IMR-90 (cell line): ENCODE results near the gene PRR5. TPM values are rescaled to one million over a fixed set of nuclear protein-coding genes. Genes with fewer than 3 reads are reported as not detected.
A peak's percentile ranks its signal among the peaks of the same experiment; 100 is the strongest.

Experiments used
- ATAC-seq: fragments of 200-7000 bp; cut with Tn5 transposase; 2 replicates; pipeline ENCODE4 v1.9.1; 2020; ENCODE audit warnings: low read depth, mild to moderate bottlenecking, moderate library complexity
- BruUV-seq: library from RNA; stranded (reverse); fragments of 400-500 nt; replicated peaks from 2 replicates; lab custom pipeline; 2021; lab: Mats Ljungman, UMichigan
- CTCF ChIA-PET: fragments of 300-600 bp; formaldehyde crosslinking; extraction: SDS; loops from one replicate; lab custom pipeline; 2021; ENCODE audit warnings: antibody characterized with exemption; lab: Yijun Ruan, JAX
- POLR2A ChIA-PET: fragments of 300-600 bp; sonication (Branson Sonifier 250); formaldehyde crosslinking; loops from one replicate; lab custom pipeline; 2022; ENCODE audit warnings: antibody characterized with exemption; ENCODE audit not compliant: unreplicated experiment; lab: Charles Lee
- DNase-seq: peaks from one replicate; pipeline ENCODE4 v3.0.0; 2013
- H2AFZ ChIP-seq: replicated peaks from 2 replicates; pipeline ENCODE3; 2013; ENCODE audit warnings: low read length, mild to moderate bottlenecking; ENCODE audit not compliant: poor library complexity
- H2AK5ac ChIP-seq: 2 replicates; pipeline ENCODE4 v1.6.1; 2013; ENCODE audit warnings: low read depth, low read length, inconsistent platforms
- H2AK9ac ChIP-seq: replicated peaks from 2 replicates; pipeline ENCODE3; 2013; ENCODE audit warnings: mild to moderate bottlenecking, low read depth, low read length, moderate library complexity; ENCODE audit not compliant: poor library complexity
- H2BK120ac ChIP-seq: 2 replicates; pipeline ENCODE4 v1.6.1; 2013; ENCODE audit warnings: low read depth, low read length, inconsistent platforms
- H2BK15ac ChIP-seq: 3 replicates; pipeline ENCODE4 v1.6.1; 2013; ENCODE audit warnings: low read depth, low read length, inconsistent platforms
- H2BK20ac ChIP-seq: 2 replicates; pipeline ENCODE4 v1.6.1; 2013; ENCODE audit warnings: low read depth, mild to moderate bottlenecking, inconsistent platforms, low read length, moderate library complexity
- H2BK5ac ChIP-seq: 2 replicates; pipeline ENCODE4 v1.6.1; 2013; ENCODE audit warnings: mild to moderate bottlenecking, low read depth, low read length, inconsistent platforms; ENCODE audit not compliant: poor library complexity, severe bottlenecking
- H3K14ac ChIP-seq: replicated peaks from 2 replicates; pipeline ENCODE4 v1.6.1; 2013; ENCODE audit warnings: low read depth, low read length, inconsistent platforms
- H3K18ac ChIP-seq: 2 replicates; pipeline ENCODE4 v1.6.1; 2013; ENCODE audit warnings: low read depth, low read length, control low read depth
- H3K23ac ChIP-seq: 2 replicates; pipeline ENCODE4 v1.6.1; 2013; ENCODE audit warnings: low read depth, low read length, inconsistent platforms
- H3K27ac ChIP-seq: 2 replicates; pipeline ENCODE4 v1.5.1; 2013; ENCODE audit warnings: mild to moderate bottlenecking, control low read depth, low read length; ENCODE audit not compliant: insufficient read depth
- H3K27me3 ChIP-seq: 2 replicates; pipeline ENCODE4 v1.6.1; 2013; ENCODE audit warnings: low read length; ENCODE audit not compliant: control insufficient read depth, insufficient read depth
- H3K36me3 ChIP-seq: 2 replicates; pipeline ENCODE4 v1.6.1; 2013; ENCODE audit warnings: low read length, mixed read lengths; ENCODE audit not compliant: control insufficient read depth, insufficient read depth
- H3K4ac ChIP-seq: 2 replicates; pipeline ENCODE4 v1.6.1; 2013; ENCODE audit warnings: low read depth, low read length, inconsistent platforms
- H3K4me1 ChIP-seq: 2 replicates; pipeline ENCODE4 v1.6.1; 2013; ENCODE audit warnings: low read length, mixed read lengths; ENCODE audit not compliant: control insufficient read depth, insufficient read depth
- H3K4me2 ChIP-seq: 2 replicates; pipeline ENCODE4 v1.6.1; 2013; ENCODE audit warnings: low read depth, mild to moderate bottlenecking, control low read depth, low read length, moderate library complexity
- H3K4me3 ChIP-seq: 2 replicates; pipeline ENCODE4 v1.5.1; 2013; ENCODE audit warnings: low read depth, mild to moderate bottlenecking, control low read depth, low read length, moderate library complexity; ENCODE audit not compliant: insufficient read depth
- H3K56ac ChIP-seq: 2 replicates; pipeline ENCODE4 v1.6.1; 2013; ENCODE audit warnings: low read length, inconsistent platforms; ENCODE audit not compliant: insufficient read depth; ENCODE audit errors: extremely low read depth
- H3K79me1 ChIP-seq, 2 experiments: 2 replicates each; pipeline ENCODE4 v1.6.1; 2013; ENCODE audit warnings: low read length in 2 of 2, inconsistent platforms in 1 of 2, low read depth in 1 of 2
- H3K9ac ChIP-seq: 2 replicates; pipeline ENCODE4 v1.6.1; 2013; ENCODE audit warnings: low read depth, low read length, control low read depth
- H3K9me1 ChIP-seq: 2 replicates; pipeline ENCODE4 v1.6.1; 2013; ENCODE audit warnings: low read length, inconsistent platforms; ENCODE audit not compliant: insufficient read depth
- H3K9me3 ChIP-seq: 2 replicates; pipeline ENCODE4 v1.6.1; 2013; ENCODE audit warnings: low read length; ENCODE audit not compliant: control insufficient read depth, insufficient read depth
- H4K20me1 ChIP-seq: 2 replicates; pipeline ENCODE4 v1.6.1; 2013; ENCODE audit warnings: low read length, inconsistent platforms; ENCODE audit not compliant: insufficient read depth
- H4K5ac ChIP-seq: 2 replicates; pipeline ENCODE4 v1.6.1; 2013; ENCODE audit warnings: mild to moderate bottlenecking, low read depth, low read length, control low read depth
- H4K8ac ChIP-seq, 2 experiments: 2 replicates each; pipeline ENCODE4 v1.6.1; 2013; ENCODE audit warnings: low read depth in 2 of 2, low read length in 2 of 2, control low read depth in 1 of 2, inconsistent platforms in 1 of 2
- H4K91ac ChIP-seq: 2 replicates; pipeline ENCODE4 v1.6.1; 2013; ENCODE audit warnings: low read depth, low read length, inconsistent platforms; ENCODE audit not compliant: insufficient read depth
- BHLHE40 ChIP-seq: fragments of 150-350 bp; IDR thresholded peaks from 2 replicates; pipeline ENCODE4 v1.6.1; 2016; ENCODE audit warnings: mild to moderate bottlenecking, low read depth, low read length
- CEBPB ChIP-seq: IDR thresholded peaks from 2 replicates; pipeline ENCODE4 v1.6.1; 2012; ENCODE audit warnings: low read depth, low read length, improper control_type of control experiment
- CHD1 ChIP-seq: IDR thresholded peaks from 2 replicates; pipeline ENCODE4 v1.6.1; 2012; ENCODE audit warnings: low read depth, low read length, improper control_type of control experiment
- FOS ChIP-seq: fragments of 150-350 bp; IDR thresholded peaks from 2 replicates; pipeline ENCODE4 v1.6.1; 2016; ENCODE audit warnings: low read depth, low read length
- MAFK ChIP-seq: IDR thresholded peaks from 2 replicates; pipeline ENCODE4 v1.6.1; 2012; ENCODE audit warnings: low read depth, low read length, improper control_type of control experiment
- MAZ ChIP-seq: IDR thresholded peaks from 2 replicates; pipeline ENCODE4 v1.6.1; 2012; ENCODE audit warnings: low read depth, mild to moderate bottlenecking, low read length, improper control_type of control experiment, moderate library complexity, borderline replicate concordance
- MXI1 ChIP-seq: IDR thresholded peaks from 2 replicates; pipeline ENCODE4 v1.6.1; 2012; ENCODE audit warnings: low read depth, mild to moderate bottlenecking, low read length, moderate library complexity, borderline replicate concordance
- NFE2L2 ChIP-seq: fragments of 150-350 bp; IDR thresholded peaks from 2 replicates; pipeline ENCODE4 v1.6.1; 2016; ENCODE audit warnings: low read depth, mild to moderate bottlenecking, low read length
- POLR2A ChIP-seq: IDR thresholded peaks from 2 replicates; pipeline ENCODE4 v1.6.1; 2012; ENCODE audit warnings: mild to moderate bottlenecking, low read depth, low read length
- RAD21 ChIP-seq: IDR thresholded peaks from 2 replicates; pipeline ENCODE4 v1.6.1; 2012; ENCODE audit warnings: low read length, improper control_type of control experiment
- RCOR1 ChIP-seq: IDR thresholded peaks from 2 replicates; pipeline ENCODE4 v1.6.1; 2012; ENCODE audit warnings: mild to moderate bottlenecking, low read length, improper control_type of control experiment; ENCODE audit not compliant: insufficient replicate concordance
- RFX5 ChIP-seq: IDR thresholded peaks from 2 replicates; pipeline ENCODE4 v1.8.0; 2012; ENCODE audit warnings: low read depth, mild to moderate bottlenecking, low read length, moderate library complexity
- SMC3 ChIP-seq: fragments of 150-350 bp; IDR thresholded peaks from 2 replicates; pipeline ENCODE4 v1.6.1; 2016; ENCODE audit warnings: low read depth, mild to moderate bottlenecking, antibody characterized with exemption, low read length, moderate library complexity
- USF2 ChIP-seq: fragments of 150-350 bp; IDR thresholded peaks from 2 replicates; pipeline ENCODE4 v1.6.1; 2017; ENCODE audit warnings: mild to moderate bottlenecking, antibody characterized with exemption, low read length, low read depth
- WGBS, 2 experiments: methylation state at CpG; one replicate each; pipeline versions ENCODE4 v1.1.5 to v1.1.7; 2013; ENCODE audit warnings: missing lambda C conversion rate in 2 of 2; ENCODE audit not compliant: insufficient read length in 1 of 2; ENCODE audit errors: extremely low coverage in 2 of 2; 5-methylcytosine and 5-hydroxymethylcytosine counted together
- dilution Hi-C: fragments of 300-500 bp; cut with HindIII; formaldehyde crosslinking; loops from one replicate; pipeline ENCODE4 v1.14.3; 2018; ENCODE audit warnings: low sequenced_read_pairs; ENCODE audit not compliant: unreplicated experiment
- in situ Hi-C: fragments of 300-500 bp; cut with MboI; formaldehyde crosslinking; loops from 3 replicates; pipeline ENCODE4 v1.14.3; 2019; ENCODE audit warnings: low sequenced_read_pairs, inconsistent platforms, mixed read lengths
- intact Hi-C: fragments of 100-400 bp; cut with micrococcal nuclease; formaldehyde crosslinking; loops from 2 replicates; pipeline ENCODE4 v1.10.0; 2022
- polyA plus RNA-seq, 3 experiments: library from polyadenylated mRNA; depleted of rRNA; stranded (reverse); fragments of >200 nt; gene quantifications; 2 replicates each; pipeline ENCODE4 v1.2.3, GENCODE V29; 2012; ENCODE audit warnings: low replicate concordance in 1 of 3
- total RNA-seq: library from RNA; depleted of rRNA; stranded (reverse); fragments of >200 nt; gene quantifications from 2 replicates; pipeline ENCODE4 v1.2.3, GENCODE V29; 2012
- TF ChIP-seq, protein P1 (sequence below): fragments of 150-350 bp; IDR thresholded peaks from 2 replicates; pipeline ENCODE4 v1.6.1; 2016; ENCODE audit warnings: low read depth, mild to moderate bottlenecking, low read length, moderate library complexity, borderline replicate concordance
- TF ChIP-seq, protein P2 (sequence below): conservative IDR thresholded peaks from 2 replicates; pipeline ENCODE4 v1.5.1; 2012; ENCODE audit warnings: mild to moderate bottlenecking, low read depth, low read length, improper control_type of control experiment

PRR5 gene
- total and polyA plus RNA-seq, 2 of the 4 experiments (the other 2 are of a cell fraction): 8.1 to 24.3 TPM

DNA sequence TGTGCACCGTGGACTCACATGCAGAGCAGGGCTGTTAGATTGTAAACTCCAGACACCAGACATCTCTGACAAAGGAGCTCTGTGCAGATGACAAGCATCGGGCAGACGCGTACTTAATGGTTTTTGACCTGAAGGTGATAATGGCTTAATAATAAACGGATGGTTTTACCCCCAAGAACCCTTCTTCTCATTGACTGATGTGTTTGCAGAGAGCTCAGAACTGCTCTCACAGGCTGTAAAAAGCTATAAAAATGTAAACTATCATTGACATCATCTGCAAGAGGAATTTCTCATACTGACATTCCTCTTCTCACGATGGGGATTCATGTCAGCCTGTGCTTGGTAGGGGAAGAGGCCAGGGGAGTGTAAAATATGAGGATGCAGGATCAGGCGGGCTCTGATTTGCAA is 41.8 kb downstream of the PRR5 start:
- dilution Hi-C loops (no loop called here), in situ Hi-C loops (no loop called here), intact Hi-C loops (no loop called here)
- Histone ChIP-seq H3K9me1 (peaks cover 16% of the 10 kb centered on the region), H3K36me3 (no peaks in the 10 kb centered on the region), H3K23ac (no peak overlapping the region), H3K14ac (peak overlapping the region; percentile 37; the same call in 1 of the 2 replicates), H2AK5ac (0 out of 2 replicates have a peak overlapping the region, but pooled peaks have one; percentile 25), H2BK20ac (0 out of 2 replicates have a peak overlapping the region, but pooled peaks have one; percentile 39), H4K20me1 (peaks cover 3% of the 10 kb centered on the region; the same call in 1 of the 2 replicates), H3K27ac (peak overlapping the region; percentile 9; the same call in 1 of the 2 replicates), H3K4ac (0 out of 2 replicates have a peak overlapping the region, but pooled peaks have one; percentile 60), H3K4me1 (peaks cover 29% of the 10 kb centered on the region), H4K91ac (peak overlapping the region; percentile 43), H3K9me3 (no peaks in the 10 kb centered on the region), H2BK15ac (0 out of 3 replicates have a peak overlapping the region, but pooled peaks have one; percentile 9), H3K4me3 (no peak overlapping the region), H3K9ac (no peak overlapping the region), H4K5ac (no peak overlapping the region; the same call in 1 of the 2 replicates), H3K79me1 (no peaks in the 10 kb centered on the region), H3K18ac (no peak overlapping the region; the same call in 1 of the 2 replicates), H3K27me3 (no peaks in the 10 kb centered on the region; the same call in 1 of the 2 replicates), H2AK9ac (no peak overlapping the region), H2BK120ac (peak overlapping the region; percentile 16), H3K56ac (no peak overlapping the region), H2BK5ac (no peak overlapping the region), H3K4me2 (peak overlapping the region; percentile 47), H4K8ac (peak overlapping the region in 1 of 2 experiments; percentile 8; a peak in 1 of 4 replicates), H2AFZ (no peak overlapping the region)
- CTCF ChIA-PET: no interaction called here
- peak; percentile 55 for ATAC-seq
- POLR2A ChIA-PET: no interaction called here
- WGBS, 2 experiments: no CpG with 5 or more reads among the region's 7 CpGs
- BruUV-seq: no TSS peak
- DNase-seq: peak; percentile 80
- TF ChIP-seq CEBPB (no peak), SMC3 (no peak), RCOR1 (no peak), USF2 (no peak), NFE2L2 (no peak), FOS (no peak), RAD21 (no peak), POLR2A (no peak), MXI1 (no peak), RFX5 (no peak), CHD1 (no peak), MAZ (no peak), BHLHE40 (no peak), MAFK (no peak)
- TF ChIP-seq, protein P1, sequence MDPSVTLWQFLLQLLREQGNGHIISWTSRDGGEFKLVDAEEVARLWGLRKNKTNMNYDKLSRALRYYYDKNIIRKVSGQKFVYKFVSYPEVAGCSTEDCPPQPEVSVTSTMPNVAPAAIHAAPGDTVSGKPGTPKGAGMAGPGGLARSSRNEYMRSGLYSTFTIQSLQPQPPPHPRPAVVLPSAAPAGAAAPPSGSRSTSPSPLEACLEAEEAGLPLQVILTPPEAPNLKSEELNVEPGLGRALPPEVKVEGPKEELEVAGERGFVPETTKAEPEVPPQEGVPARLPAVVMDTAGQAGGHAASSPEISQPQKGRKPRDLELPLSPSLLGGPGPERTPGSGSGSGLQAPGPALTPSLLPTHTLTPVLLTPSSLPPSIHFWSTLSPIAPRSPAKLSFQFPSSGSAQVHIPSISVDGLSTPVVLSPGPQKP: no peak
- TF ChIP-seq, protein P2, sequence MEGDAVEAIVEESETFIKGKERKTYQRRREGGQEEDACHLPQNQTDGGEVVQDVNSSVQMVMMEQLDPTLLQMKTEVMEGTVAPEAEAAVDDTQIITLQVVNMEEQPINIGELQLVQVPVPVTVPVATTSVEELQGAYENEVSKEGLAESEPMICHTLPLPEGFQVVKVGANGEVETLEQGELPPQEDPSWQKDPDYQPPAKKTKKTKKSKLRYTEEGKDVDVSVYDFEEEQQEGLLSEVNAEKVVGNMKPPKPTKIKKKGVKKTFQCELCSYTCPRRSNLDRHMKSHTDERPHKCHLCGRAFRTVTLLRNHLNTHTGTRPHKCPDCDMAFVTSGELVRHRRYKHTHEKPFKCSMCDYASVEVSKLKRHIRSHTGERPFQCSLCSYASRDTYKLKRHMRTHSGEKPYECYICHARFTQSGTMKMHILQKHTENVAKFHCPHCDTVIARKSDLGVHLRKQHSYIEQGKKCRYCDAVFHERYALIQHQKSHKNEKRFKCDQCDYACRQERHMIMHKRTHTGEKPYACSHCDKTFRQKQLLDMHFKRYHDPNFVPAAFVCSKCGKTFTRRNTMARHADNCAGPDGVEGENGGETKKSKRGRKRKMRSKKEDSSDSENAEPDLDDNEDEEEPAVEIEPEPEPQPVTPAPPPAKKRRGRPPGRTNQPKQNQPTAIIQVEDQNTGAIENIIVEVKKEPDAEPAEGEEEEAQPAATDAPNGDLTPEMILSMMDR: no peak
